KMS-11 (cell line): ENCODE results near the gene RAI14.

Experiments
- H2AFZ ChIP-seq: fragments of 200-600 bp; sonication (generic); 2 replicates; pipeline ENCODE4 v1.6.1; 2016; ENCODE audit warnings: antibody characterized with exemption, mixed run types, low read depth
- H3K27ac ChIP-seq: fragments of 200-600 bp; sonication (generic); 2 replicates; pipeline ENCODE4 v1.6.1; 2016; ENCODE audit warnings: mild to moderate bottlenecking, mixed run types
- H3K27me3 ChIP-seq: fragments of 200-600 bp; sonication (generic); 2 replicates; pipeline ENCODE4 v1.6.1; 2017; ENCODE audit warnings: mild to moderate bottlenecking, low read depth, mixed run types, moderate library complexity; ENCODE audit not compliant: insufficient read depth
- H3K36me3 ChIP-seq: fragments of 200-600 bp; sonication (generic); 2 replicates; pipeline ENCODE4 v1.6.1; 2017; ENCODE audit warnings: mild to moderate bottlenecking, mixed run types; ENCODE audit not compliant: insufficient read depth
- H3K4me1 ChIP-seq: fragments of 200-600 bp; sonication (generic); 2 replicates; pipeline ENCODE4 v1.6.1; 2016; ENCODE audit warnings: mild to moderate bottlenecking, low read depth, mixed run types; ENCODE audit not compliant: poor library complexity, severe bottlenecking
- H3K4me2 ChIP-seq: fragments of 200-600 bp; sonication (generic); 2 replicates; pipeline ENCODE4 v1.7.0; 2016; ENCODE audit warnings: mild to moderate bottlenecking, mixed run types
- H3K4me3 ChIP-seq: fragments of 200-600 bp; sonication (generic); IDR thresholded peaks from 2 replicates; pipeline ENCODE4 v1.6.1; 2017; ENCODE audit warnings: low read depth, low read length, mixed read lengths; ENCODE audit not compliant: insufficient read depth
- H3K79me2 ChIP-seq: fragments of 200-600 bp; sonication (generic); 2 replicates; pipeline ENCODE4 v1.6.1; 2016; ENCODE audit warnings: low read depth, mixed run types; ENCODE audit not compliant: insufficient read depth
- H3K9ac ChIP-seq: fragments of 200-600 bp; sonication (generic); 2 replicates; pipeline ENCODE4 v1.6.1; 2016; ENCODE audit warnings: mild to moderate bottlenecking, mixed run types
- H4K20me1 ChIP-seq: fragments of 200-600 bp; sonication (generic); 2 replicates; pipeline ENCODE4 v1.6.1; 2016; ENCODE audit warnings: mild to moderate bottlenecking, mixed run types; ENCODE audit not compliant: insufficient read depth
- CTCF ChIP-seq: fragments of 200-600 bp; sonication (generic); conservative IDR thresholded peaks from 2 replicates; pipeline ENCODE4 v1.6.1; 2017; ENCODE audit warnings: low read depth, mild to moderate bottlenecking, antibody characterized with exemption, low read length, moderate library complexity, mixed read lengths

Gene RAI14

GRCh38 chr5:34625246-34625645 is 30.9 kb upstream of the RAI14 start:
- no peaks in the 10 kb centered on the region for H3K27me3 ChIP-seq
- no peak overlapping the region for H3K4me3 ChIP-seq
- H4K20me1 ChIP-seq, result no peaks in the 10 kb centered on the region
- no peak overlapping the region for H3K27ac ChIP-seq
- no peaks in the 10 kb centered on the region for H3K4me1 ChIP-seq
- no peak overlapping the region for H2AFZ ChIP-seq
- H3K36me3 ChIP-seq, result no peaks in the 10 kb centered on the region
- H3K9ac ChIP-seq, result no peak overlapping the region
- H3K4me2 ChIP-seq, result no peak overlapping the region
- no peak for TF ChIP-seq CTCF
- H3K79me2 ChIP-seq, result no peaks in the 10 kb centered on the region

GRCh38 chr5:34626036-34626435 is 30.1 kb upstream of the RAI14 start:
- Histone ChIP-seq H3K9ac (no peak overlapping the region), H3K4me2 (no peak overlapping the region), H3K36me3 (no peaks in the 10 kb centered on the region), H3K4me3 (no peak overlapping the region), H3K27me3 (no peaks in the 10 kb centered on the region), H4K20me1 (no peaks in the 10 kb centered on the region), H3K4me1 (no peaks in the 10 kb centered on the region), H3K27ac (no peak overlapping the region), H3K79me2 (no peaks in the 10 kb centered on the region), H2AFZ (no peak overlapping the region)
- no peak for TF ChIP-seq CTCF

- Histone ChIP-seq H3K4me1 (no peaks in the 10 kb centered on the region), H3K27me3 (no peaks in the 10 kb centered on the region), H3K4me3 (no peak overlapping the region), H3K9ac (no peak overlapping the region), H3K79me2 (no peaks in the 10 kb centered on the region), H3K27ac (no peak overlapping the region), H3K4me2 (no peak overlapping the region), H2AFZ (no peak overlapping the region), H3K36me3 (no peaks in the 10 kb centered on the region), H4K20me1 (no peaks in the 10 kb centered on the region)
- TF ChIP-seq CTCF, result no peak
These were observed 29.4 kb upstream of the RAI14 start for GRCh38 chr5:34626751-34627150.

GRCh38 chr5:34627794-34628193 is 28.3 kb upstream of the RAI14 start:
- H3K27ac ChIP-seq, result no peak overlapping the region
- H3K4me3 ChIP-seq, result no peak overlapping the region
- no peaks in the 10 kb centered on the region for H3K4me1 ChIP-seq
- TF ChIP-seq CTCF, result no peak
- no peaks in the 10 kb centered on the region for H3K36me3 ChIP-seq
- no peak overlapping the region for H3K4me2 ChIP-seq
- no peak overlapping the region for H3K9ac ChIP-seq
- no peaks in the 10 kb centered on the region for H3K27me3 ChIP-seq
- H4K20me1 ChIP-seq, result no peaks in the 10 kb centered on the region
- no peaks in the 10 kb centered on the region for H3K79me2 ChIP-seq
- H2AFZ ChIP-seq, result no peak overlapping the region

GRCh38 chr5:34628373-34628772 is 27.8 kb upstream of the RAI14 start:
- H3K4me1 ChIP-seq, result no peaks in the 10 kb centered on the region
- TF ChIP-seq CTCF, result no peak
- no peaks in the 10 kb centered on the region for H4K20me1 ChIP-seq
- no peaks in the 10 kb centered on the region for H3K27me3 ChIP-seq
- H3K4me2 ChIP-seq, result no peak overlapping the region
- no peaks in the 10 kb centered on the region for H3K79me2 ChIP-seq
- H3K27ac ChIP-seq, result no peak overlapping the region
- H3K9ac ChIP-seq, result no peak overlapping the region
- H3K4me3 ChIP-seq, result no peak overlapping the region
- no peak overlapping the region for H2AFZ ChIP-seq
- no peaks in the 10 kb centered on the region for H3K36me3 ChIP-seq
